ENCODE results near the gene TAC3.

GRCh38 chr12:57055824-57056223, 39.5 kb upstream of the TAC3 start:
- TF ChIP-seq CTCF (IDR thresholded peaks at IDR 0.05; ENCODE audit: borderline replicate concordance, extremely low read depth, low read length, poor library complexity, severe bottlenecking) (no peak), EZH2 (IDR thresholded peaks at IDR 0.05; ENCODE audit: borderline replicate concordance, low read depth, low read length, severe bottlenecking) (no peak)
